ENCODE results near the gene PADI2.

PADI2 gene

DNA sequence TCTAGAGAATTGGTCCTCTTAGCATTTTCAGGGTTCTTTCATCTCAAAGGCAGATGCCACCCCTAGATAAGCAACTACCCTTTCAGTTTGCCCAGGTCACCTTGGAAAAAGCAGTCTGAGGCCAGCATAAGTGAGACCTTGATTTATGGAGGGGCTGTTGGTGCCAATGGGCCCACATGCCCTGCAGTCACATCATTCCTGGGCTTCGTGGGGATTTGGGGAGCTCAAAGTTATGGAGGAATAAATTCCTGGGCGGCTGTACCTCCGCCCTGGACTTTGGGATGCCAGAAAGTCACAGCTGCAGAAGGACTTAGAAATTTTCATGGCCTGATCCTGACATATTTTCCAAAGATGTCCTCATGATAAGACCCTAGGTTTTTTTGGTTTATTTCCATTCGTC is 62.7 kb downstream of the PADI2 start:
- Histone ChIP-seq H3K79me2 (ENCODE audit: control insufficient read depth, insufficient read depth, low read length) (peaks cover 18% of the 10 kb centered on the region), H3K4me2 (ENCODE audit: low read length) (no peak overlapping the region), H3K79me1 (ENCODE audit: low read length) (peaks cover 9% of the 10 kb centered on the region), H3K4ac (ENCODE audit: low read depth, low read length) (no peak overlapping the region), H4K8ac (ENCODE audit: low read depth, low read length) (no peak overlapping the region), H3K27ac (ENCODE audit: low read depth, low read length) (no peak overlapping the region), H3K18ac (ENCODE audit: low read length) (no peak overlapping the region), H3K4me3 (ENCODE audit: low read length) (no peak overlapping the region), H3K4me1 (ENCODE audit: control insufficient read depth, low read depth, low read length) (peaks cover 3% of the 10 kb centered on the region), H2BK15ac (replicated peaks; ENCODE audit: low read depth) (no peak overlapping the region), H3K9ac (ENCODE audit: low read length) (no peak overlapping the region), H3K56ac (ENCODE audit: low read length) (no peak overlapping the region), H2BK5ac (ENCODE audit: low read length) (no peak overlapping the region), H3K27me3 (ENCODE audit: insufficient read depth, low read length, poor library complexity) (no peaks in the 10 kb centered on the region), H4K5ac (ENCODE audit: low read length) (no peak overlapping the region), H2BK120ac (ENCODE audit: low read depth, low read length) (no peak overlapping the region), H2AK5ac (ENCODE audit: low read length) (no peak overlapping the region), H3K36me3 (ENCODE audit: control insufficient read depth, insufficient read depth, low read length) (no peaks in the 10 kb centered on the region), H3K23ac (ENCODE audit: low read length) (no peak overlapping the region)
- DNase-seq, result no peak
- no CpG with 5 or more reads among the region's 4 CpGs for WGBS (ENCODE audit: extremely low coverage, insufficient coverage, low lambda C conversion rate)

- H3K4ac ChIP-seq (ENCODE audit: low read depth, low read length), result no peak overlapping the region
- no peak overlapping the region for H3K18ac ChIP-seq (ENCODE audit: low read length)
- H2BK5ac ChIP-seq (ENCODE audit: low read length), result no peak overlapping the region
- no peak overlapping the region for H3K4me3 ChIP-seq (ENCODE audit: low read length)
- H3K9ac ChIP-seq (ENCODE audit: low read length), result no peak overlapping the region
- H3K36me3 ChIP-seq (ENCODE audit: control insufficient read depth, insufficient read depth, low read length), result no peaks in the 10 kb centered on the region
- no peak overlapping the region for H3K4me2 ChIP-seq (ENCODE audit: low read length)
- H3K27ac ChIP-seq (ENCODE audit: low read depth, low read length), result no peak overlapping the region
- no peak overlapping the region for H4K5ac ChIP-seq (ENCODE audit: low read length)
- H2BK120ac ChIP-seq (ENCODE audit: low read depth, low read length), result no peak overlapping the region
- no peak overlapping the region for H2BK15ac ChIP-seq (replicated peaks; ENCODE audit: low read depth)
- no peak for DNase-seq
- peaks cover 3% of the 10 kb centered on the region for H3K4me1 ChIP-seq (ENCODE audit: control insufficient read depth, low read depth, low read length)
- H2AK5ac ChIP-seq (ENCODE audit: low read length), result no peak overlapping the region
- H3K56ac ChIP-seq (ENCODE audit: low read length), result no peak overlapping the region
- no peaks in the 10 kb centered on the region for H3K27me3 ChIP-seq (ENCODE audit: insufficient read depth, low read length, poor library complexity)
- WGBS (ENCODE audit: extremely low coverage, insufficient coverage, low lambda C conversion rate), result no CpG with 5 or more reads among the region's 7 CpGs
- peaks cover 9% of the 10 kb centered on the region for H3K79me1 ChIP-seq (ENCODE audit: low read length)
- H3K23ac ChIP-seq (ENCODE audit: low read length), result no peak overlapping the region
- H4K8ac ChIP-seq (ENCODE audit: low read depth, low read length), result no peak overlapping the region
- H3K79me2 ChIP-seq (ENCODE audit: control insufficient read depth, insufficient read depth, low read length), result peaks cover 21% of the 10 kb centered on the region
These were observed 63.5 kb downstream of the PADI2 start for GRCh38 chr1:17055801-17056200.

DNA sequence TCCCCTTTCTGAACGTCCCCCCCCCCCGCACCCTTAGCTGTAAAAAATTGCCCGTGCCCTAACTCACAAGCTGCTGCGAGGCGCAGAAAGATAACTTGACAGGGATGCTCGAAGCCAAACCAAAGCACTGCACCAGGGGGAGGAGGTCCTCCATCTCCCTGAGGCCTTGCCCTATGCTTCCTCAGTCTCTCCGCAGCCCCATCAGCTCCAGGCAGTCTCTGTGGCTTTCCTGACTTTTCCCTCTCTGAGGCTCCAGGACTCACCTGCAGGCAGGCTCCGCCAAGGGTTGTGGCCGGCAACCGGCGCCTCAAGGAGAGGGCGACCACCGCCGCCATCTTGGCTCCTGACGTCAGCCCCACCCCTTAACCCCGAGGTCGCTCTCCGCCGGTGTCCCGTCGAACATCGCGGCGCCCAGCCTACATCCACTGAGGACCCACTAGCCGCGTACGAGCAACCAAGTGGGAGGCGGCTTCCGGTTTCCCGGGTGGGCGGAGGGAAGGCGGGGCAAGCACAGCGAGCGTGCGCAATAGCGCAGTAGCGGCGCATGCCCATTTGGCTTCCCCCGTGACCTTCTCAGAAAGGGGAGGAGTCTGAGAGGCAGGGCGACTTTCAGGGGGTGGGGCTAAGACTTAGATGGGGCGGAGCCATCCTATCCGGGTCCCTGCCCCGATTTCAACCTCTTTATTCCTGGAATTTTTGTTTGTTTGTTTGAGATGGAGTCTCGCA is 65.4 kb downstream of the PADI2 start, which contains the start of gene SDHB:
Gene SDHB (minus strand): TSS at position 348 of the 726 bp plus-strand sequence. CDS start 13 bp downstream, at position 335.
- Histone ChIP-seq H4K8ac (ENCODE audit: low read depth, low read length) (no peak within 1 kb of the TSS), H3K4ac (ENCODE audit: low read depth, low read length) (no peak within 1 kb of the TSS), H3K18ac (ENCODE audit: low read length) (no peak within 1 kb of the TSS), H3K9ac (ENCODE audit: low read length) (peak within 1 kb of the TSS; percentile 87), H3K27ac (ENCODE audit: low read depth, low read length) (peak within 1 kb of the TSS; percentile 68), H2BK5ac (ENCODE audit: low read length) (no peak within 1 kb of the TSS), H2BK15ac (replicated peaks; ENCODE audit: low read depth) (no peak within 1 kb of the TSS), H3K56ac (ENCODE audit: low read length) (peak within 1 kb of the TSS; percentile 99), H3K4me2 (ENCODE audit: low read length) (peak within 1 kb of the TSS; percentile 99), H2AK5ac (ENCODE audit: low read length) (peak within 1 kb of the TSS; percentile 94), H3K27me3 (ENCODE audit: insufficient read depth, low read length, poor library complexity) (no peaks in the 10 kb centered on the region), H3K23ac (ENCODE audit: low read length) (peak within 1 kb of the TSS; percentile 66), H3K79me2 (ENCODE audit: control insufficient read depth, insufficient read depth, low read length) (peaks cover 21% of the 10 kb centered on the region), H4K5ac (ENCODE audit: low read length) (no peak within 1 kb of the TSS), H3K4me3 (ENCODE audit: low read length) (peak within 1 kb of the TSS; percentile 96), H3K79me1 (ENCODE audit: low read length) (peaks cover 9% of the 10 kb centered on the region), H3K4me1 (ENCODE audit: control insufficient read depth, low read depth, low read length) (peaks cover 3% of the 10 kb centered on the region), H3K36me3 (ENCODE audit: control insufficient read depth, insufficient read depth, low read length) (no peaks in the 10 kb centered on the region), H2BK120ac (ENCODE audit: low read depth, low read length) (no peak within 1 kb of the TSS)
- peak; percentile 99 for DNase-seq
- no CpG with 5 or more reads among the region's 44 CpGs for WGBS (ENCODE audit: extremely low coverage, insufficient coverage, low lambda C conversion rate)

DNA sequence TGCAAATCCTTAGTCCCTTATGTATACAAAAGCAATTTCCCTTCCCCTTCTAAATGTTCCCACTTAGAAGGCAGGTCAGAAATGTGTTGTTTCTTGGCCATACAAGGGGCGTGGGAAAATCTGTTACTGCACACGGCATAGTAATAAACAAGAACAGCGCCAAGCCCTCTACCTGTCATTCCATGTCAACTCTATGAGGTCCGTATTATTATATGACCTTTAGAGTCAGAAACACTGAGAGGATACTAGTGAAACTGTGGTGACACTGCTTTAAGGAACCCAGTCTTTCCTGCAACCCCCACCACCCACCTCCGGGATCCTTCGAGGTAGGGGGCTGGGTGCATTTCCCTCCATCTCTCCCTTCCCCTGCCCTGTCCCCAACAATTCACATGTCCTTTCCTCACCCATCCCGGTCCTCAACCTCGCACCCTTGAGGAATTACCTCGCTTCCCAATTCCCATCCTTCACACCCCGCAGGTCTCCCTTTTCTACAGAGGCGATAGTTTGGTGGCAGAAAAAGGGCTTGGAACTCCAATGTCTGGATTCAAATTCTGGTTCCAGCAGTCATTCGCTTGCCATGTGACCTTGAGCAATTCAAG is 66.1 kb downstream of the PADI2 start:
- H3K18ac ChIP-seq (ENCODE audit: low read length), result no peak overlapping the region
- H2BK5ac ChIP-seq (ENCODE audit: low read length), result no peak overlapping the region
- H2BK120ac ChIP-seq (ENCODE audit: low read depth, low read length), result no peak overlapping the region
- no peak for DNase-seq
- peaks cover 3% of the 10 kb centered on the region for H3K4me1 ChIP-seq (ENCODE audit: control insufficient read depth, low read depth, low read length)
- peak overlapping the region; percentile 66 for H3K23ac ChIP-seq (ENCODE audit: low read length)
- H3K4me3 ChIP-seq (ENCODE audit: low read length), result peak overlapping the region; percentile 96
- H3K4ac ChIP-seq (ENCODE audit: low read depth, low read length), result no peak overlapping the region
- peak overlapping the region; percentile 87 for H3K9ac ChIP-seq (ENCODE audit: low read length)
- peak overlapping the region; percentile 94 for H2AK5ac ChIP-seq (ENCODE audit: low read length)
- H4K5ac ChIP-seq (ENCODE audit: low read length), result no peak overlapping the region
- peak overlapping the region; percentile 99 for H3K4me2 ChIP-seq (ENCODE audit: low read length)
- H3K79me2 ChIP-seq (ENCODE audit: control insufficient read depth, insufficient read depth, low read length), result peaks cover 21% of the 10 kb centered on the region
- H3K27me3 ChIP-seq (ENCODE audit: insufficient read depth, low read length, poor library complexity), result no peaks in the 10 kb centered on the region
- H3K79me1 ChIP-seq (ENCODE audit: low read length), result peaks cover 9% of the 10 kb centered on the region
- no CpG with 5 or more reads among the region's 12 CpGs for WGBS (ENCODE audit: extremely low coverage, insufficient coverage, low lambda C conversion rate)
- no peak overlapping the region for H4K8ac ChIP-seq (ENCODE audit: low read depth, low read length)
- no peak overlapping the region for H3K27ac ChIP-seq (ENCODE audit: low read depth, low read length)
- H3K56ac ChIP-seq (ENCODE audit: low read length), result peak overlapping the region; percentile 99
- no peak overlapping the region for H2BK15ac ChIP-seq (replicated peaks; ENCODE audit: low read depth)
- no peaks in the 10 kb centered on the region for H3K36me3 ChIP-seq (ENCODE audit: control insufficient read depth, insufficient read depth, low read length)

- Histone ChIP-seq H3K56ac (ENCODE audit: low read length) (no peak overlapping the region), H3K4me3 (ENCODE audit: low read length) (no peak overlapping the region), H3K79me1 (ENCODE audit: low read length) (peaks cover 9% of the 10 kb centered on the region), H2AK5ac (ENCODE audit: low read length) (no peak overlapping the region), H3K23ac (ENCODE audit: low read length) (no peak overlapping the region), H3K27me3 (ENCODE audit: insufficient read depth, low read length, poor library complexity) (no peaks in the 10 kb centered on the region), H3K4ac (ENCODE audit: low read depth, low read length) (no peak overlapping the region), H3K4me1 (ENCODE audit: control insufficient read depth, low read depth, low read length) (peaks cover 3% of the 10 kb centered on the region), H4K8ac (ENCODE audit: low read depth, low read length) (no peak overlapping the region), H3K4me2 (ENCODE audit: low read length) (peak overlapping the region; percentile 99), H4K5ac (ENCODE audit: low read length) (no peak overlapping the region), H3K36me3 (ENCODE audit: control insufficient read depth, insufficient read depth, low read length) (no peaks in the 10 kb centered on the region), H3K18ac (ENCODE audit: low read length) (no peak overlapping the region), H2BK5ac (ENCODE audit: low read length) (no peak overlapping the region), H2BK15ac (replicated peaks; ENCODE audit: low read depth) (no peak overlapping the region), H3K27ac (ENCODE audit: low read depth, low read length) (no peak overlapping the region), H3K79me2 (ENCODE audit: control insufficient read depth, insufficient read depth, low read length) (peaks cover 21% of the 10 kb centered on the region), H3K9ac (ENCODE audit: low read length) (peak overlapping the region; percentile 87), H2BK120ac (ENCODE audit: low read depth, low read length) (no peak overlapping the region)
- no peak for DNase-seq
These were observed 66.6 kb downstream of the PADI2 start for GRCh38 chr1:17052641-17053040.

Data from mesendoderm (in vitro differentiated cells).